Erythroblast (primary cell): ENCODE data around the gene EPHB1.

Experiments
- GATA1 ChIP-seq: IDR thresholded peaks from 2 replicates; pipeline ENCODE4 v1.6.1; 2011; ENCODE audit warnings: low read depth, mild to moderate bottlenecking, control low read depth, low read length, moderate library complexity
- POLR2A ChIP-seq: IDR thresholded peaks from 2 replicates; pipeline ENCODE4 v1.6.1; 2011; ENCODE audit warnings: mild to moderate bottlenecking, low read length

- no peak for TF ChIP-seq POLR2A
- TF ChIP-seq GATA1 = no peak
These were observed 506.6 kb downstream of the EPHB1 start for GRCh38 chr3:135301670-135302069.
